ENCODE measurements around the gene SLC6A16. TPM values are rescaled to one million over a fixed set of nuclear protein-coding genes. Genes with fewer than 3 reads are reported as not detected.

Gene SLC6A16
- total and polyA plus RNA-seq, 3 donors from 2014 or later: 47.0 to 311 (median 51.9) TPM

GRCh38 chr19:49340865-49341718, 16.1 kb upstream of the SLC6A16 start:
- TF ChIP-seq CTCF (IDR thresholded peaks at IDR 0.05) (no peak), POLR2A (IDR thresholded peaks at IDR 0.05) (no peak)
- Histone ChIP-seq H3K9me3 (no peaks in the 10 kb centered on the region), H3K4me3 (no peak overlapping the region), H3K27ac (peak overlapping the region in 1 of 2 donors; percentile 73), H3K4me1 (peaks cover 8% of the 10 kb centered on the region), H3K36me3 (ENCODE audit: low read depth, missing control alignments) (no peaks in the 10 kb centered on the region), H3K27me3 (no peaks in the 10 kb centered on the region)
- no peak for DNase-seq
- 92 to 93% methylated on average over 5 to 11 of the region's 11 CpGs for WGBS, 2 donors
- intact Hi-C loops (cut with DNase I; ENCODE audit: low total_unique reads): no loop called here

DNA sequence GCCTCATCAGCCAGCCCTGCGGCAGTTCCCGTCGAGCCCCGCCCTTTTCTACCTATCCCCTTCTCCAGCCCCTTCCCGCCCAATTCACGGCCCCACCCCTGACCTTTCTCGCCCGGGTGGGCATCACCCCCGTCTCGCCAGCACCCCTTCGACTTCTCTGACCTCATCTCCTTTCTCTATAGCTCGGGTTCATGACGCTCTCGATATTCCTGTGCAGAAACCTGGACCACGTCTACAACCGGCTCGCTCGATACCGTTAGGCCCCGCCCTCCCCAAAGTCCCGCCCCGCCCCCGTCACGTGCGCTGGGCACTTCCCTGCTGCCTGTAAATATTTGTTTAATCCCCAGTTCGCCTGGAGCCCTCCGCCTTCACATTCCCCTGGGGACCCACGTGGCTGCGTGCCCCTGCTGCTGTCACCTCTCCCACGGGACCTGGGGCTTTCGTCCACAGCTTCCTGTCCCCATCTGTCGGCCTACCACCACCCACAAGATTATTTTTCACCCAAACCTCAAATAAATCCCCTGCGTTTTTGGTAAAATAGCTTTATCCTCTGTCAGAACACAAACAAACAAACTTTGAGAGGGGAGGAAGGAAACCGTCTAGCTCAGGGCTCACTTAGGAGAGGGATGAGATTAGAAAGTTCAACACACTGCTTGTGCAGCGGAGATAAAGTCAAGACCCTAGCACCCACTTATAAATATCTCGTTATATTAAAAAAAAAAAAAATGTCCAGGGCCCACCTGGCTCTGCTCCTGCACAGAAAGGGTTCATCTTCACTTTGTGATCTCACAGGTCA, 15.3 kb upstream of the SLC6A16 start:
- Histone ChIP-seq H3K27me3 (no peaks in the 10 kb centered on the region), H3K27ac (peak overlapping the region in 1 of 2 donors; percentile 73), H3K4me1 (peaks cover 8% of the 10 kb centered on the region), H3K4me3 (peak overlapping the region; percentile 39 to 45), H3K36me3 (ENCODE audit: low read depth, missing control alignments) (no peaks in the 10 kb centered on the region), H3K9me3 (no peaks in the 10 kb centered on the region)
- intact Hi-C loops (cut with DNase I; ENCODE audit: low total_unique reads): no loop called here
- peak; percentile 58 for DNase-seq
- TF ChIP-seq POLR2A (IDR thresholded peaks at IDR 0.05) (no peak), CTCF (IDR thresholded peaks at IDR 0.05) (no peak)
- WGBS, 2 donors: 22 to 24% methylated on average over 36 of the region's 36 CpGs

GRCh38 chr19:49339301-49340068, 14.5 kb upstream of the SLC6A16 start:
- Histone ChIP-seq H3K4me1 (peaks cover 8% of the 10 kb centered on the region), H3K27ac (peak overlapping the region; percentile 28 to 73), H3K36me3 (ENCODE audit: low read depth, missing control alignments) (no peaks in the 10 kb centered on the region), H3K27me3 (no peaks in the 10 kb centered on the region), H3K4me3 (peak overlapping the region; percentile 39 to 45), H3K9me3 (no peaks in the 10 kb centered on the region)
- 9 to 20% methylated on average over 20 to 47 of the region's 47 CpGs for WGBS, 2 donors
- TF ChIP-seq POLR2A (IDR thresholded peaks at IDR 0.05) (no peak), CTCF (IDR thresholded peaks at IDR 0.05) (no peak)
- intact Hi-C loops (cut with DNase I; ENCODE audit: low total_unique reads): no loop called here
- DNase-seq: peak; percentile 81

GRCh38 chr19:49338691-49339300, 13.8 kb upstream of the SLC6A16 start:
- TF ChIP-seq CTCF (IDR thresholded peaks at IDR 0.05) (no peak), POLR2A (IDR thresholded peaks at IDR 0.05) (no peak)
- H3K4me1 ChIP-seq: peaks cover 8% of the 10 kb centered on the region
- H3K27me3 ChIP-seq: no peaks in the 10 kb centered on the region
- peak; percentile 80 for DNase-seq
- no peaks in the 10 kb centered on the region for H3K9me3 ChIP-seq
- peak overlapping the region; percentile 39 to 45 for H3K4me3 ChIP-seq
- intact Hi-C loops (cut with DNase I; ENCODE audit: low total_unique reads): no loop called here
- H3K36me3 ChIP-seq (ENCODE audit: low read depth, missing control alignments): no peaks in the 10 kb centered on the region
- WGBS, 2 donors: 8 to 12% methylated on average over 26 to 30 of the region's 30 CpGs
- no peak overlapping the region for H3K27ac ChIP-seq
